ENCODE results near the gene GSS.

Gene GSS

GRCh38 chr20:34928411-34928810, 27.2 kb downstream of the GSS start:
- no peak for DNase-seq (ENCODE audit: low read depth)
- no peak for TF ChIP-seq CTCF (IDR thresholded peaks at IDR 0.05; ENCODE audit: control insufficient read depth, insufficient read depth, low read depth, low read length, missing control alignments)
- H3K4me3 ChIP-seq (ENCODE audit: control insufficient read depth, low read depth, low read length): no peak overlapping the region

GRCh38 chr20:34927736-34928135, 27.9 kb downstream of the GSS start:
- no peak for TF ChIP-seq CTCF (IDR thresholded peaks at IDR 0.05; ENCODE audit: control insufficient read depth, insufficient read depth, low read depth, low read length, missing control alignments)
- DNase-seq (ENCODE audit: low read depth): peak; percentile 18
- H3K4me3 ChIP-seq (ENCODE audit: control insufficient read depth, low read depth, low read length): no peak overlapping the region

- no peak for TF ChIP-seq CTCF (IDR thresholded peaks at IDR 0.05; ENCODE audit: control insufficient read depth, insufficient read depth, low read depth, low read length, missing control alignments)
- DNase-seq (ENCODE audit: low read depth): no peak
- H3K4me3 ChIP-seq (ENCODE audit: control insufficient read depth, low read depth, low read length): no peak overlapping the region
Measured at GRCh38 chr20:34926581-34926980, 29.0 kb downstream of the GSS start.

GRCh38 chr20:34925981-34926380, 29.6 kb downstream of the GSS start:
- no peak for TF ChIP-seq CTCF (IDR thresholded peaks at IDR 0.05; ENCODE audit: control insufficient read depth, insufficient read depth, low read depth, low read length, missing control alignments)
- DNase-seq (ENCODE audit: low read depth): no peak
- no peak overlapping the region for H3K4me3 ChIP-seq (ENCODE audit: control insufficient read depth, low read depth, low read length)

- TF ChIP-seq CTCF (IDR thresholded peaks at IDR 0.05; ENCODE audit: control insufficient read depth, insufficient read depth, low read depth, low read length, missing control alignments): no peak
- no peak for DNase-seq (ENCODE audit: low read depth)
Measured at GRCh38 chr20:34925341-34925740, 30.3 kb downstream of the GSS start.

GRCh38 chr20:34923414-34923813, 32.2 kb downstream of the GSS start:
- no peak for DNase-seq (ENCODE audit: low read depth)
- no peak for TF ChIP-seq CTCF (IDR thresholded peaks at IDR 0.05; ENCODE audit: control insufficient read depth, insufficient read depth, low read depth, low read length, missing control alignments)
- H3K4me3 ChIP-seq (ENCODE audit: control insufficient read depth, low read depth, low read length): no peak overlapping the region

More at GRCh38 chr20:34925341-34925740, 30.3 kb downstream of the GSS start:
- H3K4me3 ChIP-seq (ENCODE audit: control insufficient read depth, low read depth, low read length): no peak overlapping the region

All from AG09309 (cell line).